Keratinocyte (primary cell): Measurements from ENCODE around the gene VSNL1. TPM values are rescaled to one million over a fixed set of nuclear protein-coding genes. Genes with fewer than 3 reads are reported as not detected.

ENCODE experiments used
- DNase-seq: peaks from one replicate; pipeline ENCODE4 v3.0.0-alpha.2; 2011; ENCODE audit warnings: low read depth, missing footprints, low spot score
- FAIRE-seq: peaks from 2 replicates; lab custom pipeline; 2011; peaks lifted over from hg19 to GRCh38; lab: Jason Lieb, UNC
- H2AFZ ChIP-seq: 2 replicates; pipeline ENCODE4 v1.6.0; 2012; ENCODE audit warnings: low read length, control low read depth, inconsistent platforms; ENCODE audit not compliant: control insufficient read depth
- H3K27ac ChIP-seq: 2 replicates; pipeline ENCODE4 v1.5.1; 2011; ENCODE audit warnings: low read length; ENCODE audit not compliant: control insufficient read depth, insufficient read depth
- H3K27me3 ChIP-seq: 3 replicates; pipeline ENCODE4 v1.6.0; 2011; ENCODE audit warnings: low read length; ENCODE audit not compliant: control insufficient read depth, insufficient read depth; ENCODE audit errors: extremely low read depth
- H3K36me3 ChIP-seq, 2 experiments: 2 replicates in 1 of 2; 3 replicates in 1 of 2; pipeline ENCODE4 v1.5.1; 2011; ENCODE audit warnings: low read length in 2 of 2, mild to moderate bottlenecking in 1 of 2; ENCODE audit not compliant: control insufficient read depth in 2 of 2, insufficient read depth in 2 of 2; ENCODE audit errors: extremely low read depth in 1 of 2
- H3K4me1 ChIP-seq: 3 replicates; pipeline ENCODE4 v1.5.1; 2011; ENCODE audit warnings: low read length; ENCODE audit not compliant: control insufficient read depth, insufficient read depth; ENCODE audit errors: extremely low read depth
- H3K4me2 ChIP-seq: 3 replicates; pipeline ENCODE4 v1.6.0; 2011; ENCODE audit warnings: low read depth, low read length; ENCODE audit not compliant: control insufficient read depth, insufficient read depth; ENCODE audit errors: extremely low read depth
- H3K4me3 ChIP-seq, 3 experiments: fragments of 200-600 bp in 1 of 3; sonication (generic) in 1 of 3; 2 replicates in 2 of 3; 3 replicates in 1 of 3; pipeline ENCODE4 v1.5.1; 2011 to 2016; ENCODE audit warnings: low read length in 3 of 3, mild to moderate bottlenecking in 3 of 3, control low read depth in 2 of 3, inconsistent platforms in 1 of 3, low read depth in 1 of 3, mixed read lengths in 1 of 3, mixed run types in 1 of 3, moderate library complexity in 1 of 3; ENCODE audit not compliant: control insufficient read depth in 2 of 3, insufficient read depth in 2 of 3; ENCODE audit errors: extremely low read depth in 1 of 3
- H3K79me2 ChIP-seq: 2 replicates; pipeline ENCODE4 v1.6.0; 2012; ENCODE audit warnings: low read length; ENCODE audit not compliant: control insufficient read depth, insufficient read depth
- H3K9ac ChIP-seq: 3 replicates; pipeline ENCODE4 v1.6.0; 2011; ENCODE audit warnings: low read length; ENCODE audit not compliant: control insufficient read depth, insufficient read depth; ENCODE audit errors: extremely low read depth
- H3K9me1 ChIP-seq: 3 replicates; pipeline ENCODE4 v1.6.0; 2011; ENCODE audit warnings: low read length; ENCODE audit not compliant: control insufficient read depth, insufficient read depth; ENCODE audit errors: extremely low read depth
- H3K9me3 ChIP-seq: 2 replicates; pipeline ENCODE4 v1.5.1; 2012; ENCODE audit warnings: low read depth, low read length; ENCODE audit not compliant: control insufficient read depth
- H4K20me1 ChIP-seq: 3 replicates; pipeline ENCODE4 v1.6.0; 2011; ENCODE audit warnings: low read length; ENCODE audit not compliant: control insufficient read depth, insufficient read depth; ENCODE audit errors: extremely low read depth
- EZH2 ChIP-seq: IDR thresholded peaks from one replicate; pipeline ENCODE4 v1.6.1; 2012; ENCODE audit warnings: inconsistent platforms, mild to moderate bottlenecking, low read length, moderate library complexity
- dilution Hi-C: fragments of 300-500 bp; cut with MboI; formaldehyde crosslinking; loops from one replicate; pipeline ENCODE4 v1.7.0; 2020; ENCODE audit warnings: low sequenced_read_pairs; ENCODE audit not compliant: extremely low pct_ligation_motif_present
- polyA plus RNA-seq, 5 experiments: library from polyadenylated mRNA; depleted of rRNA in 3 of 5; stranded (reverse) in 3 of 5; stranded (forward) in 1 of 5; unstranded in 1 of 5; fragments of >200 nt; gene quantifications; 1 replicate in 1 of 5; 2 replicates in 3 of 5; 3 replicates in 1 of 5; pipeline versions ENCODE4 v1.2.1 to v1.2.3, GENCODE V29; 2011 to 2012; ENCODE audit warnings: missing spikeins in 2 of 5, low read depth in 1 of 5, low replicate concordance in 1 of 5
- TF ChIP-seq, protein P1 (sequence below), 3 experiments: IDR thresholded peaks in 1 of 3; conservative IDR thresholded peaks in 1 of 3; optimal IDR thresholded peaks in 1 of 3; 2 replicates in 2 of 3; 3 replicates in 1 of 3; pipeline versions ENCODE3 to v1.5.1; 2011; ENCODE audit warnings: low read length in 3 of 3, mild to moderate bottlenecking in 3 of 3, moderate library complexity in 2 of 3, control low read depth in 1 of 3, inconsistent platforms in 1 of 3; ENCODE audit not compliant: insufficient read depth in 2 of 3; ENCODE audit errors: extremely low read depth in 1 of 3

VSNL1 gene
- polyA plus RNA-seq, 1 donor (not counting 4 experiments of a cell fraction or from before 2014, with no cell fraction given): 32.1 TPM

DNA sequence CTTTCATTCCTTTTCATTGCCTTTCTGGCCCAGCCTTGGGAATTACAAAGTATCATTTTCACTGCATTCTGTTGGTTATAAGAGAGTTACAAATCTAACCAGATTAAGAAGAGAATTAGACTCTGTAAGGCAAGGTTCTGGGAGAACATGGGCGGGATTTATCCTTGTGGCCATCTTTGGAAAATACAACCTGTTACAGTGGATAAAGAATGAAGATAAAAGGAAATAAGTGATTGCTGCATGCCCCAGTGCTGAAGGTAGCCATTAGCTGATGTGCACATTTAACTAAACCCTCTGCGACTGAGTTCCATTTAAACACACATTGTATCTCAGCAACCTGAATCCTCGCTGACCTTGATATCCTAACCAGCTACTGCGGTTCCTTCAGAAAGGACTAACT is 119.7 kb downstream of the VSNL1 start:
- dilution Hi-C loops: no loop called here

GRCh38 chr2:17661460-17661859 is 121.0 kb downstream of the VSNL1 start:
- Histone ChIP-seq H3K79me2 (no peaks in the 10 kb centered on the region), H3K27ac (no peak overlapping the region), H3K27me3 (no peaks in the 10 kb centered on the region), H3K4me2 (no peak overlapping the region), H2AFZ (no peak overlapping the region), H3K4me3 (no peak overlapping the region), H3K36me3 (peaks cover 5 to 16% of the 10 kb centered on the region in 2 experiments), H3K9ac (no peak overlapping the region), H3K4me1 (no peaks in the 10 kb centered on the region), H3K9me3 (no peaks in the 10 kb centered on the region), H3K9me1 (no peaks in the 10 kb centered on the region), H4K20me1 (no peaks in the 10 kb centered on the region)
- DNase-seq (no peak), FAIRE-seq (no peak)
- dilution Hi-C loops: no loop called here
- TF ChIP-seq, protein P1, sequence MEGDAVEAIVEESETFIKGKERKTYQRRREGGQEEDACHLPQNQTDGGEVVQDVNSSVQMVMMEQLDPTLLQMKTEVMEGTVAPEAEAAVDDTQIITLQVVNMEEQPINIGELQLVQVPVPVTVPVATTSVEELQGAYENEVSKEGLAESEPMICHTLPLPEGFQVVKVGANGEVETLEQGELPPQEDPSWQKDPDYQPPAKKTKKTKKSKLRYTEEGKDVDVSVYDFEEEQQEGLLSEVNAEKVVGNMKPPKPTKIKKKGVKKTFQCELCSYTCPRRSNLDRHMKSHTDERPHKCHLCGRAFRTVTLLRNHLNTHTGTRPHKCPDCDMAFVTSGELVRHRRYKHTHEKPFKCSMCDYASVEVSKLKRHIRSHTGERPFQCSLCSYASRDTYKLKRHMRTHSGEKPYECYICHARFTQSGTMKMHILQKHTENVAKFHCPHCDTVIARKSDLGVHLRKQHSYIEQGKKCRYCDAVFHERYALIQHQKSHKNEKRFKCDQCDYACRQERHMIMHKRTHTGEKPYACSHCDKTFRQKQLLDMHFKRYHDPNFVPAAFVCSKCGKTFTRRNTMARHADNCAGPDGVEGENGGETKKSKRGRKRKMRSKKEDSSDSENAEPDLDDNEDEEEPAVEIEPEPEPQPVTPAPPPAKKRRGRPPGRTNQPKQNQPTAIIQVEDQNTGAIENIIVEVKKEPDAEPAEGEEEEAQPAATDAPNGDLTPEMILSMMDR (optimal IDR thresholded peaks at IDR 0.05 in 1 of 3, IDR thresholded peaks at IDR 0.05 in 1 of 3, conservative IDR thresholded peaks at IDR 0.05 in 1 of 3; ENCODE audit: extremely low read depth in 1 of 3, insufficient read depth in 2 of 3, low read length in 3 of 3): no peak
- no peak for TF ChIP-seq EZH2

More for the DNA sequence above, 119.7 kb downstream of the VSNL1 start:
- Histone ChIP-seq H2AFZ (no peak overlapping the region), H3K79me2 (no peaks in the 10 kb centered on the region), H4K20me1 (no peaks in the 10 kb centered on the region), H3K4me3 (no peak overlapping the region), H3K9ac (no peak overlapping the region), H3K9me3 (no peaks in the 10 kb centered on the region), H3K36me3 (peaks cover 5 to 16% of the 10 kb centered on the region in 2 experiments), H3K4me1 (no peaks in the 10 kb centered on the region), H3K27ac (no peak overlapping the region), H3K4me2 (no peak overlapping the region), H3K27me3 (no peaks in the 10 kb centered on the region), H3K9me1 (no peaks in the 10 kb centered on the region)
- TF ChIP-seq, protein P1 (optimal IDR thresholded peaks at IDR 0.05 in 1 of 3, IDR thresholded peaks at IDR 0.05 in 1 of 3, conservative IDR thresholded peaks at IDR 0.05 in 1 of 3; ENCODE audit: extremely low read depth in 1 of 3, insufficient read depth in 2 of 3, low read length in 3 of 3): no peak
- no peak for TF ChIP-seq EZH2
- DNase-seq: no peak
- no peak for FAIRE-seq
